ENCODE data around the gene RASL10A.

The RASL10A gene

DNA sequence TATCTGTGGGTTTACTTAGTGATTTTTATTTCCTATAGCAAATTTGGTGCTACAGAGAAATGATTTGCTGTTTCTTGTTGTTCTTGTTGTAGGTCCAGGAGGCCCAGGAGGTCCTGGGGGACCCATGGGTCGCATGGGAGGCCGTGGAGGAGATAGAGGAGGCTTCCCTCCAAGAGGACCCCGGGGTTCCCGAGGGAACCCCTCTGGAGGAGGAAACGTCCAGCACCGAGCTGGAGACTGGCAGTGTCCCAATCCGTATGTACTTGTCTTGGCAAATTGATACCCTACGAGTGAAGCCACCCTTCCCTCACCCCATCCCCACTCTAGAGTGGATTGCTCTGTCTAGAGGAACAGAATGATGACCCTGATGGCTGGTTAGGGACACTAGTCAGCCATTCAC lies 16.9 kb downstream of the RASL10A start:
- no peak for TF ChIP-seq EZH2phosphoT487 (IDR thresholded peaks at IDR 0.05; ENCODE audit: borderline replicate concordance)
- TF ChIP-seq, protein P1, sequence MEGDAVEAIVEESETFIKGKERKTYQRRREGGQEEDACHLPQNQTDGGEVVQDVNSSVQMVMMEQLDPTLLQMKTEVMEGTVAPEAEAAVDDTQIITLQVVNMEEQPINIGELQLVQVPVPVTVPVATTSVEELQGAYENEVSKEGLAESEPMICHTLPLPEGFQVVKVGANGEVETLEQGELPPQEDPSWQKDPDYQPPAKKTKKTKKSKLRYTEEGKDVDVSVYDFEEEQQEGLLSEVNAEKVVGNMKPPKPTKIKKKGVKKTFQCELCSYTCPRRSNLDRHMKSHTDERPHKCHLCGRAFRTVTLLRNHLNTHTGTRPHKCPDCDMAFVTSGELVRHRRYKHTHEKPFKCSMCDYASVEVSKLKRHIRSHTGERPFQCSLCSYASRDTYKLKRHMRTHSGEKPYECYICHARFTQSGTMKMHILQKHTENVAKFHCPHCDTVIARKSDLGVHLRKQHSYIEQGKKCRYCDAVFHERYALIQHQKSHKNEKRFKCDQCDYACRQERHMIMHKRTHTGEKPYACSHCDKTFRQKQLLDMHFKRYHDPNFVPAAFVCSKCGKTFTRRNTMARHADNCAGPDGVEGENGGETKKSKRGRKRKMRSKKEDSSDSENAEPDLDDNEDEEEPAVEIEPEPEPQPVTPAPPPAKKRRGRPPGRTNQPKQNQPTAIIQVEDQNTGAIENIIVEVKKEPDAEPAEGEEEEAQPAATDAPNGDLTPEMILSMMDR (conservative IDR thresholded peaks at IDR 0.05; ENCODE audit: low read length) = no peak
- H3K79me2 ChIP-seq (ENCODE audit: insufficient read depth, low read length) = peaks cover 4% of the 10 kb centered on the region; the same call in 1 of the 2 replicates
- no peaks in the 10 kb centered on the region for H3K9me3 ChIP-seq (ENCODE audit: insufficient read depth, low read depth, low read length)
- H4K20me1 ChIP-seq (ENCODE audit: insufficient read depth, low read length, poor library complexity, severe bottlenecking) = peaks cover 7% of the 10 kb centered on the region
- H3K27me3 ChIP-seq (ENCODE audit: insufficient read depth, low read length, poor library complexity, severe bottlenecking) = no peaks in the 10 kb centered on the region
- no peaks in the 10 kb centered on the region for H3K4me1 ChIP-seq (ENCODE audit: insufficient read depth, low read length, poor library complexity, severe bottlenecking)
- no peak overlapping the region for H3K9ac ChIP-seq (ENCODE audit: low read depth, low read length, poor library complexity, severe bottlenecking)
- no peak overlapping the region for H3K4me3 ChIP-seq (ENCODE audit: low read length, poor library complexity, severe bottlenecking)
- H3K36me3 ChIP-seq (ENCODE audit: insufficient read depth, low read length) = peaks cover 75% of the 10 kb centered on the region
- no peaks in the 10 kb centered on the region for H3K9me2 ChIP-seq (replicated peaks; ENCODE audit: low read depth, low read length)
- peaks cover 16% of the 10 kb centered on the region for H3F3A ChIP-seq (ENCODE audit: low read depth)
- H2AFZ ChIP-seq (ENCODE audit: low read length) = no peak overlapping the region
- no peak overlapping the region for H3K4me2 ChIP-seq (ENCODE audit: low read depth, low read length, poor library complexity, severe bottlenecking)

DNA sequence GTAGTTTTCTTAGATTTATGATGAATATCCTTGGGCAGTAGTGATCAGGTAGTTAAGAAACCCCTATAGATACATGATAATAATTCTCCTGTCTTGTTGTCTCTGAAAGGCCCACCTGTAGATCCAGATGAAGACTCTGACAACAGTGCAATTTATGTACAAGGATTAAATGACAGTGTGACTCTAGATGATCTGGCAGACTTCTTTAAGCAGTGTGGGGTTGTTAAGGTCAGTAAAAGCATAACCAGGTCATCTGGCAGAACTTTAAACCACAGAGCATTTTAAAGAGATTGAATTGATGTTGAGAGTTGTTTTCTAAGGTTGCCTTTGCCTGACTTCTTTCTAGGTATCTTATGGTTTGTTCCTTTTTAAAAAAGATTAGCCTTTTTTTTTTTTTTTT lies 23.1 kb downstream of the RASL10A start:
- H4K20me1 ChIP-seq (ENCODE audit: insufficient read depth, low read length, poor library complexity, severe bottlenecking) = peaks cover 51% of the 10 kb centered on the region
- H3K9me3 ChIP-seq (ENCODE audit: insufficient read depth, low read depth, low read length) = no peaks in the 10 kb centered on the region
- no peaks in the 10 kb centered on the region for H3K27me3 ChIP-seq (ENCODE audit: insufficient read depth, low read length, poor library complexity, severe bottlenecking)
- H3F3A ChIP-seq (ENCODE audit: low read depth) = no peaks in the 10 kb centered on the region; the same call in 1 of the 2 replicates
- no peak overlapping the region for H3K4me2 ChIP-seq (ENCODE audit: low read depth, low read length, poor library complexity, severe bottlenecking)
- H3K4me1 ChIP-seq (ENCODE audit: insufficient read depth, low read length, poor library complexity, severe bottlenecking) = no peaks in the 10 kb centered on the region
- peaks cover 58% of the 10 kb centered on the region for H3K79me2 ChIP-seq (ENCODE audit: insufficient read depth, low read length)
- H3K36me3 ChIP-seq (ENCODE audit: insufficient read depth, low read length) = peaks cover 100% of the 10 kb centered on the region
- H3K9me2 ChIP-seq (replicated peaks; ENCODE audit: low read depth, low read length) = no peaks in the 10 kb centered on the region
- H3K9ac ChIP-seq (ENCODE audit: low read depth, low read length, poor library complexity, severe bottlenecking) = no peak overlapping the region
- no peak overlapping the region for H2AFZ ChIP-seq (ENCODE audit: low read length)
- no peak for TF ChIP-seq EZH2phosphoT487 (IDR thresholded peaks at IDR 0.05; ENCODE audit: borderline replicate concordance)
- TF ChIP-seq, protein P1 (conservative IDR thresholded peaks at IDR 0.05; ENCODE audit: low read length) = no peak
- no peak overlapping the region for H3K4me3 ChIP-seq (ENCODE audit: low read length, poor library complexity, severe bottlenecking)

DNA sequence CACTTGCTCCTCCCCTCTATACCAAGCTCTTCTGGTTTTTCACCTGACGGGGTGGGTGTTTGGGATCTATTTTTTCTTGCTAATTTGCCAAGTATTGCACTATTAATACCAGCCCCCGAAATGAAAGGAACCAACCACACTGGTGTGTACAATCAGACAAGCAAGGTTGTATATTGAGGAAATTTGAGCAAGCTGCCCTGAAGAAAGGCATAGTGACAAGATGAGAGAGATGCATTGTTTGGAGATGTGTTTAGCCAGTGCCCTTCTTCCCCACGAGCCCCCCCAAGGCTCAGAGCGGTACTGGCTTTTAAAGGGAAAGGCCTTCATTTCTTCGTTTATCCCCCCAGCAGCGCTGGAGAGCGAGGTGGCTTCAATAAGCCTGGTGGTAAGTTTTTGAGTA lies 24.3 kb downstream of the RASL10A start:
- TF ChIP-seq, protein P1 (conservative IDR thresholded peaks at IDR 0.05; ENCODE audit: low read length) = no peak
- TF ChIP-seq EZH2phosphoT487 (IDR thresholded peaks at IDR 0.05; ENCODE audit: borderline replicate concordance) = no peak
- H3K9me3 ChIP-seq (ENCODE audit: insufficient read depth, low read depth, low read length) = no peaks in the 10 kb centered on the region
- H3F3A ChIP-seq (ENCODE audit: low read depth) = no peaks in the 10 kb centered on the region; the same call in 1 of the 2 replicates
- H3K36me3 ChIP-seq (ENCODE audit: insufficient read depth, low read length) = peaks cover 99% of the 10 kb centered on the region
- no peak overlapping the region for H2AFZ ChIP-seq (ENCODE audit: low read length)
- H3K9ac ChIP-seq (ENCODE audit: low read depth, low read length, poor library complexity, severe bottlenecking) = no peak overlapping the region
- H3K79me2 ChIP-seq (ENCODE audit: insufficient read depth, low read length) = peaks cover 70% of the 10 kb centered on the region
- no peaks in the 10 kb centered on the region for H3K4me1 ChIP-seq (ENCODE audit: insufficient read depth, low read length, poor library complexity, severe bottlenecking)
- peaks cover 62% of the 10 kb centered on the region for H4K20me1 ChIP-seq (ENCODE audit: insufficient read depth, low read length, poor library complexity, severe bottlenecking)
- H3K27me3 ChIP-seq (ENCODE audit: insufficient read depth, low read length, poor library complexity, severe bottlenecking) = no peaks in the 10 kb centered on the region
- H3K4me3 ChIP-seq (ENCODE audit: low read length, poor library complexity, severe bottlenecking) = no peak overlapping the region
- H3K9me2 ChIP-seq (replicated peaks; ENCODE audit: low read depth, low read length) = no peaks in the 10 kb centered on the region
- H3K4me2 ChIP-seq (ENCODE audit: low read depth, low read length, poor library complexity, severe bottlenecking) = no peak overlapping the region
